Liver (tissue), 9 donors: ENCODE data around the gene ZFP91. TPM values are rescaled to one million over a fixed set of nuclear protein-coding genes. Genes with fewer than 3 reads are reported as not detected.

Experiments
- DNase-seq: peaks from one replicate; pipeline ENCODE4 v3.0.0-alpha.2; 2017; ENCODE audit warnings: low spot score
- H3K27ac ChIP-seq, 2 donors: one replicate each; pipeline ENCODE4 v1.7.0; 2013; ENCODE audit warnings: inconsistent platforms in 2 of 2, low read length in 2 of 2, control low read depth in 1 of 2, low read depth in 1 of 2, mild to moderate bottlenecking in 1 of 2
- H3K27me3 ChIP-seq, 4 donors: one replicate each; pipeline versions ENCODE4 v1.6.1 to v1.7.0; 2013; ENCODE audit warnings: low read length in 3 of 4, inconsistent platforms in 1 of 4, mild to moderate bottlenecking in 1 of 4, moderate library complexity in 1 of 4; ENCODE audit not compliant: control insufficient read depth in 4 of 4, insufficient read depth in 4 of 4
- H3K36me3 ChIP-seq, 4 donors: one replicate each; pipeline versions ENCODE4 v1.6.1 to v1.7.0; 2013; ENCODE audit warnings: low read length in 3 of 4, mild to moderate bottlenecking in 3 of 4, low read depth in 1 of 4, moderate library complexity in 1 of 4; ENCODE audit not compliant: control insufficient read depth in 4 of 4, insufficient read depth in 3 of 4
- H3K4me1 ChIP-seq, 4 donors: one replicate each; pipeline versions ENCODE4 v1.6.1 to v1.7.0; 2013; ENCODE audit warnings: low read length in 3 of 4, mild to moderate bottlenecking in 3 of 4, moderate library complexity in 1 of 4; ENCODE audit not compliant: control insufficient read depth in 4 of 4, insufficient read depth in 4 of 4
- H3K4me3 ChIP-seq, 3 donors: one replicate each; pipeline versions ENCODE4 v1.6.1 to v1.7.0; 2013; ENCODE audit warnings: low read length in 3 of 3, control low read depth in 1 of 3, low read depth in 1 of 3, mild to moderate bottlenecking in 1 of 3
- H3K9ac ChIP-seq, 2 donors: one replicate each; pipeline ENCODE4 v1.7.0; 2013; ENCODE audit warnings: low read length in 2 of 2, mild to moderate bottlenecking in 2 of 2, moderate library complexity in 2 of 2, control low read depth in 1 of 2, low read depth in 1 of 2
- H3K9me3 ChIP-seq, 4 donors: one replicate each; pipeline versions ENCODE4 v1.6.1 to v1.7.0; 2013; ENCODE audit warnings: low read length in 3 of 4; ENCODE audit not compliant: control insufficient read depth in 4 of 4
- EGR1 ChIP-seq, 2 donors: IDR thresholded peaks; 2 replicates each; pipeline ENCODE4 v1.6.1; 2016 to 2018; ENCODE audit warnings: antibody characterized with exemption in 2 of 2, low read depth in 2 of 2
- FOXA1 ChIP-seq: IDR thresholded peaks from 2 replicates; pipeline ENCODE4 v1.6.1; 2016; ENCODE audit warnings: antibody characterized with exemption
- FOXA2 ChIP-seq: IDR thresholded peaks from 2 replicates; pipeline ENCODE4 v1.6.1; 2016; ENCODE audit warnings: antibody characterized with exemption
- GABPA ChIP-seq, 2 donors: IDR thresholded peaks in 1 of 2; conservative IDR thresholded peaks in 1 of 2; 2 replicates each; pipeline ENCODE4 v1.6.1; 2016; ENCODE audit warnings: antibody characterized with exemption in 2 of 2, mild to moderate bottlenecking in 1 of 2, moderate library complexity in 1 of 2
- HNF4G ChIP-seq: IDR thresholded peaks from 2 replicates; pipeline ENCODE4 v1.6.1; 2016; ENCODE audit warnings: antibody characterized with exemption
- JUND ChIP-seq, 2 donors: IDR thresholded peaks; 2 replicates each; pipeline ENCODE4 v1.6.1; 2016; ENCODE audit warnings: antibody characterized with exemption in 2 of 2
- NR2F2 ChIP-seq: IDR thresholded peaks from 2 replicates; pipeline ENCODE4 v1.6.1; 2016; ENCODE audit warnings: antibody characterized with exemption
- RAD21 ChIP-seq, 2 donors: IDR thresholded peaks; 2 replicates each; pipeline ENCODE4 v1.6.1; 2016; ENCODE audit warnings: antibody characterized with exemption in 2 of 2, mild to moderate bottlenecking in 2 of 2
- RXRA ChIP-seq, 2 donors: IDR thresholded peaks; 2 replicates each; pipeline ENCODE4 v1.6.1; 2017 to 2018; ENCODE audit warnings: antibody characterized with exemption in 2 of 2, mild to moderate bottlenecking in 1 of 2
- SP1 ChIP-seq: IDR thresholded peaks from 2 replicates; pipeline ENCODE4 v1.6.1; 2018; ENCODE audit warnings: antibody characterized with exemption, mild to moderate bottlenecking
- TAF1 ChIP-seq: conservative IDR thresholded peaks from 2 replicates; pipeline ENCODE4 v1.6.1; 2016; ENCODE audit warnings: antibody characterized with exemption, mild to moderate bottlenecking
- YY1 ChIP-seq: IDR thresholded peaks from 2 replicates; pipeline ENCODE4 v1.6.1; 2016; ENCODE audit warnings: antibody characterized with exemption, mild to moderate bottlenecking
- WGBS: extraction: QIAGEN DNeasy Blood & Tissue Kit; methylation state at CpG from one replicate; pipeline ENCODE4 v1.1.7; 2013; 5-methylcytosine and 5-hydroxymethylcytosine counted together
- polyA plus RNA-seq, 2 donors: library from polyadenylated mRNA; stranded (reverse) in 1 of 2; unstranded in 1 of 2; fragments of 200-250 nt in 1 of 2; fragments of >200 nt in 1 of 2; fragmentation: Nextera tagmentation in 1 of 2; extraction: Ambion mirVana in 1 of 2; gene quantifications; one replicate each; pipeline versions ENCODE4 v1.2.1 to v1.2.3, GENCODE V29; 2013 to 2015
- total RNA-seq, 2 donors: library from RNA; depleted of rRNA; stranded (reverse); fragments of >200 nt; gene quantifications; one replicate each; pipeline ENCODE4 v1.2.3, GENCODE V29; 2014
- TF ChIP-seq, protein P1 (sequence below): IDR thresholded peaks from 2 replicates; pipeline ENCODE4 v1.6.1; 2016; ENCODE audit warnings: antibody characterized with exemption
- TF ChIP-seq, protein P2 (sequence below): IDR thresholded peaks from 2 replicates; pipeline ENCODE4 v1.6.1; 2016; ENCODE audit warnings: antibody characterized with exemption
- donor health status: healthy.
- donor health status: healthy.
- donor health status: healthy.
- donor health status: healthy.
- donor health status: healthy.

ZFP91 gene
- total and polyA plus RNA-seq, 4 donors = 8.9 to 27.8 (median 20.0) TPM

DNA sequence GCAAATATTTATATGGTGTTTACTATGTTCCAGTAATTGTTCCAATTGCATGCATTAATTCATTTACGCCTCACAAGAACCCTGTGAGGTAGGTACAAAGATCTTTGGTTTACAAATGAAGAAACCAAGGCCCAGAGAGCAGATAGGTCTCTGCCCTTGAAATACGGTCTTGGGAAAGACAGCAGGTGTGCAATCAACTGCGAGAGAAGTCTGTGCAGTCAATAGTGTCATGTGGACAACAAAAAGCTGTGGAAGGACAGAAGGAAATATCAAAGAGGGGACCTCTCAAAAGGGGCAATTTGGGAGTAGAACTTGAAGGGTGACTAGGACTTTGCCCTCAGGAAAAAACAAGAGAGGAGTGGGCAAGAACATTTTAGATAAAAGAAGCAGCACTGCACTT lies 52.5 kb downstream of the ZFP91 start:
- DNase-seq = no peak
- 80% methylated on average over 3 of the region's 3 CpGs for WGBS
- Histone ChIP-seq H3K36me3 (no peaks in the 10 kb centered on the region), H3K27ac (no peak overlapping the region), H3K9me3 (no peaks in the 10 kb centered on the region), H3K9ac (no peak overlapping the region), H3K4me3 (no peak overlapping the region), H3K27me3 (no peaks in the 10 kb centered on the region), H3K4me1 (peaks cover 0 to 2% (median 0%) of the 10 kb centered on the region in 4 donors)
- TF ChIP-seq YY1 (no peak), FOXA1 (no peak), NR2F2 (no peak), HNF4G (no peak), FOXA2 (no peak), EGR1 (IDR thresholded peaks at IDR 0.05; ENCODE audit: low read depth in 2 of 2) (no peak), GABPA (IDR thresholded peaks at IDR 0.05 in 1 of 2, conservative IDR thresholded peaks at IDR 0.05 in 1 of 2) (no peak), TAF1 (no peak)
- TF ChIP-seq, protein P1, sequence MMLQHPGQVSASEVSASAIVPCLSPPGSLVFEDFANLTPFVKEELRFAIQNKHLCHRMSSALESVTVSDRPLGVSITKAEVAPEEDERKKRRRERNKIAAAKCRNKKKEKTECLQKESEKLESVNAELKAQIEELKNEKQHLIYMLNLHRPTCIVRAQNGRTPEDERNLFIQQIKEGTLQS = no peak

DNA sequence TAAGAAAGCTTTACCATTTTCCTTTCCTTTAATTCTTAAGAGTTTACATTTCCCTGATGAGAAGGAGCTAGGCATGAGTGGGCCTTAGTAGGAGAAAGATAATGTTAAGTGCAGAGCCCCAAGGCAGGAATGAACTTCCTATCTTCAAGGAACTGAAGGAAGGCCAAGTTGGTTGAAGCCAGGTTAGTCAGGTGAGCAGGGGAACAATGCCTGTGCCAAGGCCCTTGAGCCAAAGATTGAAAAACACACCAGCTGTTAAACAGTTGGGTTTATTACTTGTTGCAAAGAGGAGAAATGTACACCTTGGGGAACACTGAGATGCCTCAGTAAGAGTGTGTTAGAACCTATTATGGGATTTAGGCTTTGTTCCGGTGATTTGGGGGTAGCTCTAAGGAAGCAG lies 53.6 kb downstream of the ZFP91 start:
- Histone ChIP-seq H3K4me1 (peaks cover 0 to 2% (median 0%) of the 10 kb centered on the region in 4 donors), H3K36me3 (no peaks in the 10 kb centered on the region), H3K27ac (no peak overlapping the region), H3K9ac (no peak overlapping the region), H3K27me3 (no peaks in the 10 kb centered on the region), H3K4me3 (no peak overlapping the region), H3K9me3 (no peaks in the 10 kb centered on the region)
- no peak for DNase-seq
- TF ChIP-seq, protein P1 = no peak
- no peak for TF ChIP-seq TAF1
- TF ChIP-seq EGR1 (IDR thresholded peaks at IDR 0.05; ENCODE audit: low read depth in 2 of 2) = no peak
- TF ChIP-seq GABPA (IDR thresholded peaks at IDR 0.05 in 1 of 2, conservative IDR thresholded peaks at IDR 0.05 in 1 of 2) = no peak
- no peak for TF ChIP-seq SP1
- no peak for TF ChIP-seq FOXA2
- no peak for TF ChIP-seq RXRA (IDR thresholded peaks at IDR 0.05)
- TF ChIP-seq RAD21 (IDR thresholded peaks at IDR 0.05) = no peak
- TF ChIP-seq, protein P2, sequence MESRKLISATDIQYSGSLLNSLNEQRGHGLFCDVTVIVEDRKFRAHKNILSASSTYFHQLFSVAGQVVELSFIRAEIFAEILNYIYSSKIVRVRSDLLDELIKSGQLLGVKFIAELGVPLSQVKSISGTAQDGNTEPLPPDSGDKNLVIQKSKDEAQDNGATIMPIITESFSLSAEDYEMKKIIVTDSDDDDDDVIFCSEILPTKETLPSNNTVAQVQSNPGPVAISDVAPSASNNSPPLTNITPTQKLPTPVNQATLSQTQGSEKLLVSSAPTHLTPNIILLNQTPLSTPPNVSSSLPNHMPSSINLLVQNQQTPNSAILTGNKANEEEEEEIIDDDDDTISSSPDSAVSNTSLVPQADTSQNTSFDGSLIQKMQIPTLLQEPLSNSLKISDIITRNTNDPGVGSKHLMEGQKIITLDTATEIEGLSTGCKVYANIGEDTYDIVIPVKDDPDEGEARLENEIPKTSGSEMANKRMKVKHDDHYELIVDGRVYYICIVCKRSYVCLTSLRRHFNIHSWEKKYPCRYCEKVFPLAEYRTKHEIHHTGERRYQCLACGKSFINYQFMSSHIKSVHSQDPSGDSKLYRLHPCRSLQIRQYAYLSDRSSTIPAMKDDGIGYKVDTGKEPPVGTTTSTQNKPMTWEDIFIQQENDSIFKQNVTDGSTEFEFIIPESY = no peak
- TF ChIP-seq YY1 = no peak
- 95% methylated on average over 1 of the region's 1 CpG for WGBS

DNA sequence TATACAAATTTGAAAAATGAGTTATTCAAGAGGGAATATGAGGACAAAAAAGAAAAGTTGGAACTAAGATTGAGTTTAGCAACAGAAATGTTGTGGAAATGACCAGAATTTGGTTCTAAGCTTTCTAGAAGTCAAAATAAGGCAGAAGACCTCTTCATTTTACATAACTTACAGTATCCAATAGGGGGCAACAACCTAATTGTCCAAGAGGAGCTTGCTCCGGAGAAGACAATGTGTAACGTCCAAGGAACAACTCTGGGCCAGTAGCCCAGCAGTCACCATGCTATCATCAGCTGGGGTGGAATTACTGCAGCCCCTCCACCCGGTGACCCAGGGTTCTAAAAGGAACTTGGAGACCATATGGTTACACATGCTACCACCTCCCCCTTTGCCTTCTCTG lies 57.7 kb downstream of the ZFP91 start:
- no peak overlapping the region for H3K27ac ChIP-seq
- no peaks in the 10 kb centered on the region for H3K9me3 ChIP-seq
- no peak for TF ChIP-seq JUND (IDR thresholded peaks at IDR 0.05)
- H3K27me3 ChIP-seq = no peaks in the 10 kb centered on the region
- H3K36me3 ChIP-seq = no peaks in the 10 kb centered on the region
- no peak overlapping the region for H3K9ac ChIP-seq
- no peaks in the 10 kb centered on the region for H3K4me1 ChIP-seq
- 79% methylated on average over 3 of the region's 3 CpGs for WGBS
- no peak overlapping the region for H3K4me3 ChIP-seq
- no peak for DNase-seq
